K562 (cell line): ENCODE measurements around the gene CRYAA.

Experiments used
- CHD2 ChIP-seq: IDR thresholded peaks from 2 replicates; pipeline ENCODE4 v1.6.1; 2011; ENCODE audit warnings: low read depth, low read length
- CREB1 ChIP-seq, 2 experiments: sonication (generic) in 1 of 2; formaldehyde crosslinking in 1 of 2; IDR thresholded peaks; 2 replicates each; pipeline versions ENCODE4 v1.6.1 to v1.8.0; 2012 to 2022; ENCODE audit warnings: inconsistent platforms in 1 of 2, mild to moderate bottlenecking in 1 of 2, missing genetic modification reagents in 1 of 2, moderate library complexity in 1 of 2
- CTCF ChIP-seq, 3 experiments: IDR thresholded peaks in 2 of 3; conservative IDR thresholded peaks in 1 of 3; 2 replicates each; pipeline ENCODE4 v1.5.1; 2011 to 2012; ENCODE audit warnings: low read length in 3 of 3, mild to moderate bottlenecking in 3 of 3, control low read depth in 2 of 3, improper control_type of control experiment in 1 of 3, inconsistent platforms in 1 of 3, low read depth in 1 of 3, mixed read lengths in 1 of 3, moderate library complexity in 1 of 3; ENCODE audit not compliant: insufficient read depth in 2 of 3
- EZH2 ChIP-seq: IDR thresholded peaks from 2 replicates; pipeline ENCODE4 v1.6.1; 2012; ENCODE audit warnings: low read depth, mild to moderate bottlenecking, inconsistent platforms, low read length, borderline replicate concordance
- FOSL1 ChIP-seq: fragments of 200-800 bp; sonication (Bioruptor generic); conservative IDR thresholded peaks from 2 replicates; pipeline ENCODE4 v1.6.1; 2016; ENCODE audit warnings: missing genetic modification characterization, missing compliant biosample characterization
- FOXA3 ChIP-seq, 2 experiments: fragments of 450-650 bp in 1 of 2; sonication (generic) in 1 of 2; formaldehyde crosslinking; IDR thresholded peaks in 1 of 2; conservative IDR thresholded peaks in 1 of 2; 2 replicates each; pipeline versions ENCODE4 v1.4.0 to v1.8.0; 2020 to 2022; ENCODE audit warnings: mild to moderate bottlenecking in 2 of 2, missing genetic modification reagents in 1 of 2
- FOXM1 ChIP-seq, 2 experiments: fragments of 450-650 bp in 1 of 2; sonication (generic) in 1 of 2; formaldehyde crosslinking in 1 of 2; IDR thresholded peaks; 2 replicates each; pipeline versions ENCODE4 v1.6.1 to v1.9.0; 2017 to 2022; ENCODE audit warnings: low read depth in 2 of 2, mild to moderate bottlenecking in 2 of 2, missing genetic modification reagents in 1 of 2, moderate library complexity in 1 of 2
- MAFG ChIP-seq: fragments of 450-650 bp; conservative IDR thresholded peaks from 2 replicates; pipeline ENCODE4 v1.6.1; 2016; ENCODE audit warnings: missing genetic modification characterization, missing compliant biosample characterization
- MAX ChIP-seq: sonication (generic); formaldehyde crosslinking; IDR thresholded peaks from 2 replicates; pipeline ENCODE4 v1.9.0; 2022; ENCODE audit warnings: mild to moderate bottlenecking, missing genetic modification reagents
- NCOA2 ChIP-seq, 2 experiments: fragments of 450-650 bp; IDR thresholded peaks; 2 replicates each; pipeline ENCODE4 v1.6.1; 2018; ENCODE audit warnings: mild to moderate bottlenecking in 2 of 2, moderate library complexity in 1 of 2; ENCODE audit not compliant: partially characterized antibody in 2 of 2
- POLR2A ChIP-seq: fragments of 450-650 bp; conservative IDR thresholded peaks from 2 replicates; pipeline ENCODE4 v1.6.1; 2016
- ZBTB1 ChIP-seq: sonication (generic); formaldehyde crosslinking; IDR thresholded peaks from 2 replicates; pipeline ENCODE4 v1.8.1; 2023; ENCODE audit warnings: missing genetic modification reagents, low read depth, mild to moderate bottlenecking, borderline replicate concordance
- ZNF143 ChIP-seq: sonication (generic); formaldehyde crosslinking; IDR thresholded peaks from 2 replicates; pipeline ENCODE4 v1.9.0; 2022; ENCODE audit warnings: mild to moderate bottlenecking, missing genetic modification reagents

- TF ChIP-seq CTCF (IDR thresholded peaks at IDR 0.05 in 2 of 3, conservative IDR thresholded peaks at IDR 0.05 in 1 of 3; ENCODE audit: insufficient read depth in 2 of 3, low read depth in 1 of 3, low read length in 3 of 3) (no peak), FOXM1 (IDR thresholded peaks at IDR 0.05; ENCODE audit: low read depth) (no peak), FOXM1 (CRISPR knock-in tag; IDR thresholded peaks at IDR 0.05; ENCODE audit: low read depth) (no peak), NCOA2 (IDR thresholded peaks at IDR 0.05; ENCODE audit: partially characterized antibody in 2 of 2) (no peak), FOXA3 (CRISPR knock-in tag; conservative IDR thresholded peaks at IDR 0.05 in 1 of 2, IDR thresholded peaks at IDR 0.05 in 1 of 2) (no peak), EZH2 (no peak), MAX (CRISPR knock-in tag) (no peak), FOSL1 (tag) (no peak), POLR2A (no peak), CREB1 (IDR thresholded peaks at IDR 0.05) (no peak), CREB1 (CRISPR knock-in tag; IDR thresholded peaks at IDR 0.05) (no peak), CHD2 (no peak), ZBTB1 (CRISPR knock-in tag) (no peak), MAFG (tag) (no peak), ZNF143 (CRISPR knock-in tag) (no peak)
Observed at GRCh38 chr21:43206231-43207042, 37.6 kb downstream of the CRYAA start.
